T-helper 9 cell (primary cell): ENCODE results near the gene ITGB8.

Source experiments
- DNase-seq: peaks from one replicate; pipeline ENCODE4 v3.0.0-alpha.2; 2020

The ITGB8 gene

DNA sequence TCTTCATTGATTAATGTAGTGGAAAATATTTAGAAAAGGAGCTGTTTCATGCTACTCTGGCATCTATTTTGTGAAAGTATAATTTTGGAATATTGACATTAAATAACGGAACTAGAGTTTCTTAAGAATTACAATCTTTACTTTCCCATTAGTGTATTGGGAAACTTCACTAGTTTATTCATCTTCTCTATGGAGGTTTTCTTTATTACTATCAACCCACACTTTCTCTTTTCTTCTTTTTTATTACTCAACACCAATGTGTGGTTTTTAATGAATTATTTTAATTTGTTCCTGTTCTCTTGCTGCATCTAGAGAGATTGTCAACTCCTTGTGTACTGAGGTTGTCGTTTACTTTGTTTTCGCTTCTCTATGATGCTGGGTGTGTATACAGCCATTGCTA, 20.4 kb upstream of the ITGB8 start:
- no peak for DNase-seq

DNA sequence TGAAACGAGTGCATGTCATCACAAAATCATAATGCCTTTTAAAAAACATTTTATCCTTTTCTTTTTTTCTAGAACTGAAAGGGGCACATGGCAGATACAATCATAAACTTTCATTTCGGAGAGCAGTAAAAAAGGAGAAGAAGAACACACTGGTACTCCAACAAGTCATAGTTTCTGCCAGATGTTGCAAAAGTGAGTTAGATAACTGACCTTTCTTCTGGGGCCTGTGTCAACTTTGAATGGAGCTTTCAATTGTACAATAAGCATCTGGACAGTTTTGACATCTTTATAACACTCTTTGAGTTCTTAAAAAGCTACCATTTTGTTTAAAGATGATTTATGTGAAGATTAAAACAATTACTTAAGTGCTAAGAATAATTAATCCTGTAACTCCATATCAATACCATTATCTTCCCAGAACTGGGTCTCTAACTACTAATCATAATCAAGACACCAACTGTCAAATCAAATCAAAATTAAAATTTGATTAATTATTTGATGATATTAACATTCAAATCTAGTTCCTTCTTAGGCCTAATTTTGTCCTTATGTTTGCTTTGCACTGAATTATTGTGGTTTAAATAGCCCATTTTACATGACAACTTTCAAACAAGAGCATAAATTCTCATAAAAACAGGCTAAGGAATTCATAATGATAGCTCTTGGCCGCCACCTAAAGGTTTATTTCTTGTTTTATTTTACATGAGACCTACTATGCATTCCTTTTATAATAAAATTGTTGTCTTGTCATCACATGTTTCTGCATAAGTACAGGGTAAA, 19.5 kb upstream of the ITGB8 start:
- DNase-seq: no peak

DNA sequence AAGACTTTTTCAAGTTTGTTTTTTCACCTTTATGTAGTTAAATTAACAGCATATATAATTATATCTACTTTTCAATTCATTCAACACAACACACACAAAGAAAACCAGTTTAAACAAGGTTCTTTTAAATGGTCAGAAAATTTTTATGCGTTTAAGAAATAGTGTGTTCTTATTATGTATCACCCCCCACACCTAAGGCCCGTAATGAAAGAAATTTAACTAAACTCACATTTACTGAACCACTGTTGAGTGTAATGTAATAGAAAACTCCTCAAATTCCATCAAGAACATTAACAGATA, 19.0 kb upstream of the ITGB8 start:
- DNase-seq: no peak

DNA sequence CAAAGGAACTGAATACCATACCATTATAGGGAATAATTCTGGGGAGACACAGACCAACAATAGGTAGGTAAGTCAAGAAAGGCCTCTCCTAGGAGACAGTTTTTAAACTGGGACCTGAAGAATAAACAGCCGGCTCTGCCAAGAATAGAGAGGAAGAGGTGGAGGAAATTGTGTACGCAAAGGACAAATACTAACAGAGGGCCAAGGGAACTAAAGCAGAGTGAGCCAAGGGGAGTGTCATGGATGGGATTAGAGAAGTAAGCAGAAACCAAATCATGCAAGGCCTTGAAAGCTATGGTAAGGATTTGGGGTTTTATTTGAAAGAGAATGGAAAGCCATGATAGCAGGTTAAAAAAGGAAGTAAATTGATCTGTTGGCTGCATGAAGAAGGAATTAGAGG, 18.1 kb upstream of the ITGB8 start:
- no peak for DNase-seq

DNA sequence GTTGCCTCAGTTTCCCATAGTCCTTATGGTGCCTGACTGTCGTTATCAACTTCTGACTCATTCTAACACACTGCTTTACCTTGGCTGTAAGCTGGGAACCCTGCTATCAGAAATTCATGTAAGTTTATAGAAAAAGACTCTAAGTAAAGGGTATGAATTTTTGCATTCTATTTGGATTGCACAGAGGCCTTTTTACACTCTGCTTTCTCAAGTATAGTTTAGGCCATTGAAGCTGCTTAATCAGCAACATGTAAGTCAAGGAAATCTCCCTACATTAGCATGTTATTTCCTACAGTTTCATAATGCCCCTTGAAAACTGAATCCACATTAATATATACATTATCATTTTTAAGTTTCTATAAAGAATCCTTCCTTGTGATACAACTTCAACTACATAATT, 17.1 kb upstream of the ITGB8 start:
- no peak for DNase-seq

DNA sequence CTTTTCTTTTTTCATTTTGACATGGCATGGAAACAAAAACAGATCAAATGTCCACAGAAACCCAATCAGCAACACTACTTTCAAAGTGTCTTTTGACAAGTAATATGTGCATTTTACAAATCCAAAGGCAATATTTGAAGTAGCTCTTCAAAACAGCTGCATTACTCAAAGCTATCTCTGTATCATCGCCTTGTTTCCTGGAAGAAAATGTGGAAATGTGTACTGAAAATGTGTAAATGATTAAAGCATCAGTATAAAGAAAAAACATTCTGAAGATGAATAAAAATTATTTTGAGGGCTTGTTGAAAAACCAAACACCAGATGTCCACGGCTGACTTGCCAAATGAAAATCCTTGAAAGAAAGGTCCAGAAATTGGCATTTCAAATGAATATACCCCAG, 16.5 kb upstream of the ITGB8 start:
- DNase-seq: no peak

DNA sequence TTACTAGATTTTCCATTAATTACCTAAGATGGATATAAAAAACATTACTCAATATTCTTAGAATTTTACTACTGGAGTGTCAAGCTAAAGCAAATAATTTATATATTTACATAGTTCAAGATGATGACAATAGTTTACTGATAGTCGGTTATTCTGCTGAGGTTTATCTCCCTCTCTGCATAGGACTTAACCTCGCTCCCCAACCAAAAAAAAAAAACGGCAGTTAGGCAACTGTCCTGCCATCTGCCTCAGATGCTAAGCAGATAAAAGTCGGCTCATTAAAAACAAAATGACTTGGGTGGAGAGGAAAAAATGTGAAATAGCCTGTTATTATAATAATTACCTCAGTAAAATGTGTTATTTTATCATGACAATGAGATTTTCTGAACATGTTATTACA, 14.0 kb upstream of the ITGB8 start:
- DNase-seq: no peak

DNA sequence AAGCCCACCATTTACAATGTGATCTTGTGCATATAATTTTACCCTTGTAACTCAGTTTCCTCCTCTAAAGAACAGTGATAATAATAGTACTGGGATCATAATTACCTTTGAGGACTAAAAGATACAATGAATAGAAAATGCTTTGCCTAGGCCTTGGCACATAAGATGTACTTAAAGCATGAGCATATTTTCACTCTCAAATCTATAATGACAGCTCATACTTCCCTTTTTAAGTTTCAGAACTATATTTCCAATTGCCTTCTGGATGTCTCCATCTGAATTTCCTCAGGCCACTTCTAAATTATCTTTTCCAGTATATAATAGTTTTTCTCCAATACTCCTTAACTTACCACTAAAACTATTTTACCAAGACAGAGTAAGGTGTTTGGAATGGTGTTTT, 13.3 kb upstream of the ITGB8 start:
- no peak for DNase-seq

DNA sequence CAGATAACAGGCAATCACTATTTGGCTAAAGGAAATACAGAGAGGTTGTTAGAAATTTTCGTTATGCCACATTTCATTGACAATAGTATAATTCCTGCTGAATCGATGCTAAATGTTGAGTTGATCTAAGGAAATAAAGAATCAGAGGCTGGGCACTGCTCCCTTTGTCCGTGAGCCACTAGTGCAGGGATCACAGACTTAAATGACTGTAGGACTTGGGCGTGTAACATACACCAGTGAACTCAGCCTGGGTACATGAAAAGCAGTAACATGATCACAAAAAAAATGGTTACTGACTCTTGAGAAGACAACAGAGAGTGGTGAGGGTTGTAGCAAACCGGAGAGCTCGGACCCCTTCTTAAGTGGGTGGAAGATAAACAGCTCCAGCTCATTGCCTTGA, 11.8 kb upstream of the ITGB8 start:
- DNase-seq: no peak

DNA sequence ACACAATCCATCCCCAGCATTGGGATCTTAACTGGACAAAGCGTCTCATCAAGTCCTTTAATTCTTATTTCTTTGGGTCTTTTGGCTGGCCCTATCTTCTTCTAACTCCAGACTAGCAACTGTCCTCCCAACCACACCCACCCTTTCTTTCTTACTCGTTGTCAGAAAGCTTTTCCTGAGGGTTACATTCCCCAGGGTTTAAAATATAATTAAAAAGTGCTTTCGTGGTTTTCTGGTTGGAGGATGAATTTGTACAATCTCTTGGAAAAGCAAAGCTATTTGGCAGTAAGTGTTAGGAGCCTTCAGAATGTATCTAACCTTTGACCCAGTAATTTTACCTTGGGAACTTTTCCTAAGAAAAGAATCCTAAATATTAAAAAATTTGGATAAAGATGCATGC, 10.4 kb upstream of the ITGB8 start:
- no peak for DNase-seq

DNA sequence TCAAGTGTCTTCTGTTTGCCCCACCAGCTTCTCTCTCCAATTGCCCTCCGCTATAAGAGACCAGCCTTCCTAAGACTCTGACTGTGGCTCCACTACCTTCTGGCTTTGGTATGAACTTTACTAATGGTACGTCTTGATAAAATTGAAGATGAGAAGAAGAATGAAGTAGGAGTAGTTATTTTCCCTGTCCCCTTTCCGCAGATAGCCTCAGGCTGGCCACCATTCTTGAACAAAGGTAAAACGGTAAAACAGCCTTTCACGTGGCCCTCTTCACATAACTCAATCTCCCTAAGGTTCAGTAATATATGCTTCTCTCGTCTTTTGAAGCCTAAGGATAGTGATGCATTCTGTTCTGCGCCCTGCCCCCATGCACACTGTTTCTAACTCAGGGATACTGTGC, 9.9 kb upstream of the ITGB8 start:
- DNase-seq: no peak

DNA sequence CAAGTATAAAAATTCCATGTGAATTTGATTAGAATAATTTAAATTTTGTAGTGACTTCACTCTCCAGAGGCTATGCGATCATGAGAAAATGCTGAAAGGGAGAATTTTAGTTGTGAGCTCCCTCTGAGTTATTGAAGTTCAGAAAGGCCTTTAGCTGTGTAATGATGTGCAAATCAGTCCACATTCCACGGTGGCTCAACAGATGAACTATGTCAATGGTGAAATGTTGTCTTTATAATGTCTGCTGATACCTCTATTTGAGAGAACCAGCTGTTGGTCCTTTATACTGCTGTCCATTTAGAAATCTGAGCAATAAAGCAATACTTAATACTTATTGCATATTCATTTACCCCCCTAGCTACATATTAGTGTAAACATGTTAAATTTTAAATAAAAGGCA, 7.1 kb upstream of the ITGB8 start:
- no peak for DNase-seq

DNA sequence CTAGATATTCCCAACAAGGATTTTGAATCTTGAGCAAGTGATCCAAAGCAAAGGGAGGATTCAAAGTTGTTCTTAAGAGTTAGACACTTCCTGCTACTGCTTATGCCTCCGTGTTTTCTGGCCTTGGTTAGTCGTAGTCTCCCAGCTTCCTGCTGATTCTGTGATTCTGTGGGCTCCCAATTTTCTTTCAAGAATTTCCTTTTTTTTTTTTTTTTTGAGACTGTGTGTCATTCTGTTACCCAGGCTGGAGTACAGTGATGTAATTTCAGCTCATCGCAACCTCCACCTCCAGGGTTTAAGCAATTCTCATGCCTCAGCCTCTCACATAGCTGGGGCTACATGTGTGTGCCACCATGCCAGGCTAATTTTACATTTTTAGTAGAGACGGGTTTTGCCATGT, 4.4 kb upstream of the ITGB8 start:
- DNase-seq: no peak

DNA sequence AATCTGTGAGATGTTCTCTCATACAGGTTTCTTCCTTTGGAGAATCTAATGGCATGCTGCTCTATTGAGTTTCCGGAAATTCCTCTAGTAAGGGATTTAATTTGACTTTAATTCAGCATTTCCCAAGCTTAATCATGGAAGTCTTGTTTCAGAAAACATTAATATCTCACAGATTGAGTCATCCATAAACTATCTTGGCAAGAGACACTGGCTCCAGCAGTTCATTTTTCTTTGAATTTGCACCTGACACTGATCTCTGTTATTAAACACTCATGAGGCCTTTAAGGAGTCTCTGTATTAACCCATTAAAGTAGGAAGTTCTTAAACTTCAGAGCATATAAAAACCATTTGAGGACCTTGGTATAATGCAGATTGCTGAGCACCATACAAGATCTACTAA, 3.6 kb upstream of the ITGB8 start:
- DNase-seq: no peak

DNA sequence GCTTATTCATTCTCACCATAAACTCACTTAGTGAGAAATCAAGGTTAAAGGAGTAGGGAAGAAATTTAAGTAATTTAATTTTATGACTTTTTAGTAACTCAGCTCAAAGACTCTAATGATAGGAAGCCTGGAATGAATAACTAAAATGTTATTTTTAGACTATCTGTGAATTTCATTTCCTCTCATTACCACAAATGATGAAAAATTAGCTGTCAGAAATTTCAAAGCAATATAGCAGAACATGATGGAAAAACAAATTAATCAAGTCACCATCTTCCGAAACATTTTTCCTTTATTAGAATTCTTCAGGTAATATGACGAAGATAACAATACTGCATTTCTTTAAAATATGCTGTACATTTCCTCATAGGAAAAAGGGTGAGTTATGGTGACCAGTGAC, 2.7 kb upstream of the ITGB8 start:
- DNase-seq: no peak

DNA sequence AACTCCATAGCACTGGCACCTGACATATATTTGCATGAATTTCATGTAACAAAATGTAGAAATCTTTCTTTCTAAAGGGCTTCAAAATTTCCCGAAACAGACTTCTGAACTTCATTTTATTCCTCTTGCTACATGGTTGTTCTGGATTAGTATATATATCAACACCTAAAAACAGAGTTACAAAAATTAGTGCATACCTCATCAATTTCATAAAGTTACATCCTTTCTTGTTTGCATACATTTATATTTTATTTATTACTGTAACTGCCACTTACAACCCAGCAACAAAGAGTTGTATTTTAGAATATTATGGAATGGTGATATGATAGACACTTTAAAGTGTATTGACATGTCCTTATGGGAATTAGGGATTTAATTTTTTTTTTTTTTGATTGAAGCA, 2.0 kb upstream of the ITGB8 start:
- DNase-seq: no peak

DNA sequence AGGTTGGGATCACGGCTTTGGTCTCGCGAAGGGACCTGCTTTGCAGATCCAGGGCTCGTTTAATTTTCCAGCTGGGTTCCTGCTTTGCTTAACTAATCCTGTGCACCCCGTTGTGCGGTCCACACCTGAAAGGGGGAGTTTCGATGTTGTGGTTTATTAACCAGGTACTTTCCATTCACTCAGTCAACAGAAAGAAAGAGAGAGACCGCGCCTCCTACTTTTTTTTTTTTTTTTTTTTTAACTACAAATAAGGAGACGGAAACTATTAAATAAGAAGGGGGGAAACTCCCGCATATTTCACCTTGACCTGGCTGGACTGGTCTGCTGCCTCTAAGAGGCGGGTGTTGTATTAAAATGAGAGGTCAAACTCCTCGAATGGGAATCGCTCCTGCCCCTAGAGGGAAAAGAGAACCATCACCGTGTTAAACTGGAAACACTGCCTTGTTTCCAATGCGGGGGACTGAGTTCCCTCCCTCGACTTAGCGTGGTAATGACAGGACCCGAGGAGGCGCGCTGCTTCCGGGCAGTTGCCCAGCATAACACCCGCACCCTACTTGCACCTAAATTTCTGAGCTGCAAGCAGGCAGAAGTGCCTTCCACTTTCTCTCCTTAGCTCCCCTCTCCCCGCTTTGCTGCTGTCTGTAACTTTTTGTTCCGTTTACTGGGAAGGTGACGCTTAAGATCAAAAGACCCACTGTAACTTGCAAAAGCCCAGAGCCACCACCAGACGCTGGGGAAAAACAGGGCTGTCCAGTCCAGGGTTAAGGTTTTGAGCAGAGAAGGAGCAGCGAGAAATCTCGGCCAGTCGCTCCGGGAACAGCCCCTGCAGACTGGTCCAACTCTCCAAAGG, 1.1 kb upstream of the ITGB8 start:
- DNase-seq: no peak

DNA sequence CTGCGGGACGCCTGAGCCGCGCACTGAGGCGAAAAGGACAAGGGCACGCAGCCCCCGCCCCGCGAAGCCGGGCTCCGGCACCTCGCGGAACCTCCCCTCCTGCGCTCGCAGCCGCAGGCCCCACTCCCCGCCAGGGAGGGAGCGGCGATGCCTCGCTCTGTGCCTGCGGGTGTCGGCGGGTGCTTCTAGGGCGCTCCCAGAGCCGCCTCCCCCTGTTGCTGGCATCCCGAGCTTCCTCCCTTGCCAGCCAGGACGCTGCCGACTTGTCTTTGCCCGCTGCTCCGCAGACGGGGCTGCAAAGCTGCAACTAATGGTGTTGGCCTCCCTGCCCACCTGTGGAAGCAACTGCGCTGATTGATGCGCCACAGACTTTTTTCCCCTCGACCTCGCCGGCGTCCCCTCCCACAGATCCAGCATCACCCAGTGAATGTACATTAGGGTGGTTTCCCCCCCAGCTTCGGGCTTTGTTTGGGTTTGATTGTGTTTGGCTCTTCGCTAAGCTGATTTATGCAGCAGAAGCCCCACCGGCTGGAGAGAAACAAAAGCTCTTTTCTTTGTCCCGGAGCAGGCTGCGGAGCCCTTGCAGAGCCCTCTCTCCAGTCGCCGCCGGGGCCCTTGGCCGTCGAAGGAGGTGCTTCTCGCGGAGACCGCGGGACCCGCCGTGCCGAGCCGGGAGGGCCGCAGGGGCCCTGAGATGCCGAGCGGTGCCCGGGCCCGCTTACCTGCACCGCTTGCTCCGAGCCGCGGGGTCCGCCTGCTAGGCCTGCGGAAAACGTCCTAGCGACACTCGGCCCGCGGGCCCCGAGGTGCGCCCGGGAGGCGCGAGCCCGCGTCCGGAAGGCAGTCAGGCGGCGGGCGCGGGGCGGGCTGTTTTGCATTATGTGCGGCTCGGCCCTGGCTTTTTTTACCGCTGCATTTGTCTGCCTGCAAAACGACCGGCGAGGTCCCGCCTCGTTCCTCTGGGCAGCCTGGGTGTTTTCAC, 519 bp downstream of the ITGB8 start:
- DNase-seq: no peak

DNA sequence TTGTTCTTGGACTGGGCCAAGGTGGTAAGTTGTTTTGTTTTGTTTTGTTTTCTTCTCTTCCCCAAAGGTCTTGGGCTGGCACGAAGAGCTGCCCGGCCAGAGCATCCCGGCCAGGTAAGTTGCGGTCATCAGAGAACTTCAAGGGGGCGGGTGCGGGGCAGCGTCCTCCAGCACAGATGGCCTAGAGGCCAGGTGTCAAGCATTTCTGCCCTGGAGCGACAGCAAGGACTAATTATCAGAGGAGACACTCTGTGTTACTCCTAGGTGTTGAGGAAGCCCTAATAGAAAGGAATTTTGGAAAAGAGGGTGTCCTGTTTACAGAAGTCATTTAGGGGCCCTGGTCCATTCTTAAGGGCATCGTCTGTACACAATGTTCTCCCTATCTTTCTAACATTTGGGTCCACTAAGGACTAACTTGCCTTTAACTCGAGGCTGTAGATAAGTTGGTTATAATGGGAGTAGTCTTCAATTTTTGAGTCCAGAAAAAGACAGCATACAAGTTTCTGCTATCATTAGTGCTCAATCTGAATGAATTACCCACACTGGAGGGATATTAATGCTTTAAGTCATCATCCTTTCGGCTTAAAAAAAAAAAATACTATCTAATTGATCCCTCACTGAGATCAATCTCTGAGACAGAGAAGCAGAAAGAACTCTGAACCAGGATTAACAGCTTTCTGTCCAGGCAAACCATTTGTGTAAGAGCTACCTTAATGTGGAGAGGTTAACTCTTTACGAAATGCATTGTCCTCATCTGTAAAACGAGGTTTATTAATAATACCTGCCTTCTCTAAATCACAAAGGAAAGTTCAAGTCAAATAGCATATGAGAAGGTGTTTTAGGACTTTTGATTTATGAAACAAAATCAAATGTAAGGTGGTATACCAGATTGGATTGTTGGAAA, 1.5 kb downstream of the ITGB8 start:
- no peak for DNase-seq

DNA sequence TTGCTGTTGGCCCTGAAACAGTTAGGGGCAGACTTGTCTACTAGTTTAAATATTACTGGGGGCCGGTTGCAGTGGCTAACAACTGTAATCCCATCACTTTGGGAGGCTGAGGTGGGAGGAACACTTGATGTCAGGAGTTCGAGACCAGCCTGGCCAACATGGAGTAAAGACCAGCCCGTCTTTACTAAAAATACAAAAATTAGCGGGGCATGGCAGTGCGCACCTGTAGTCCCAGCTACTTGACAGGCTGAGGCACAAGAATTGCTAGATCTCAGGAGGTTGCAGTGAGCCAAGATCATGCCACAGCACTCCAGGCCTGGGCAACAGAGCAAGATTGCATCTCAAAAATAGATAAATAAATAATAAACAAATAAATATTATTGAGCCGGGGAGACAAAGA, 7.6 kb downstream of the ITGB8 start:
- DNase-seq: no peak

DNA sequence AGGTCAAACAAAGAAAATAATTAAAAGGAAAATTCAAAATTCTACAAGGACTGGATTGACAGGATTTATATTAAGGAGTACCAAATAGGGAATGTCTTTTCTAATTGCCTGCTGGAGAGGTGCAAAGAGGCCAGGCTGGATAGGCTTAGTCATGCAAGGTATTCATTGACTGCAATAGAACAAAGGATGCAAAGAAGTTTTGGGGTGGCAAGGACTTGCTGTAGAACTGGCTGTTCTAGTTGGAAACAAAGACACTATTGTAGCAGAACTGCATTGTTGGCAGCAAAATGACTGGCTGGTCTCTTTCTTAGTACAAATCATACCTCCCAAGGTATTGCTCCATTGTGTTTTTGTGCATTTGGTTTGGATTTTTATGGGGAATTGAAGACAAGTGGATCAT, 10.1 kb downstream of the ITGB8 start:
- DNase-seq: no peak

DNA sequence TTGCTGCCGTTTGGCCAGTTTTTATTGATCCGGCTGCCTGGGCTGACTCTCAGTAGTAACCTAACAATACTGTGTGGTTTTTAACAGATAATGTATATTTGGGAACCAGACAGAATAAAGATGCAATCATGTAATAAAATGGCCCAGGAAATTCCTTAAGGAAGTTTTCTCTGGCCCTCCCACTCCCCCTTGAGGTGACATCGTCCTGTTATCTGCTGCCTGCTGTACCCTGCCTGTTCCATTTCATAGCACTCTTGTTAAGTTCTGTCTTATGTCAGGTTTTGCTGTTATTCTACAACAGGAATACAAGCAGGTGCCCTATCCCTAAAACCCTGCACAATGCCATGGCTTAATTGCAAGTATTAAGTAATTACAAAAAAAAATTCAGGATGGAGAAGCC, 12.5 kb downstream of the ITGB8 start:
- no peak for DNase-seq
